Measurements from ENCODE around the gene NOD1.
"Not testable (repeated sequence)": the region's sequence is repeated elsewhere in the genome, so short reads cannot be mapped to it uniquely, and the experiment has no call there.

NOD1 gene

DNA sequence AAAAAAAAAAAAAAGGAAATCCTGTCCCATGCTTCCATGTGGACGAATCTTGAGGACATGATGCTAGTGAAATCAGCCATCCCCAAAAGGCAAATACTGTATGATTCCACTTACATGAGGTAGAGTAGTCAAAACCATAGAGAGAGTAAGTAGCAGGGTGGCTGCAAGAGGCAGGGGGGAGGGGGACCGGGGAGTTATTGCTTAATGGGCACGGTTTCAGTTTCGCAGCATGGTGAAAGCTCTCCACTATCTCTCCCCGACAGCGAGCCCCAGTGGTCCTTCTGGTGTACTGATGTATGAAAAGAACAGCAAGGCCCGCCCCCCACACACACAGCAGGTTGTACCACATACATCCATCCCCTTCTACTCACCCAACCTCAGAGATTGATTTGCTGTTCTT, 32.8 kb downstream of the NOD1 start:
- DNase-seq: peak; percentile 50

- no peak for DNase-seq
Measured at GRCh38 chr7:30437823-30438574, 40.6 kb downstream of the NOD1 start.

DNA sequence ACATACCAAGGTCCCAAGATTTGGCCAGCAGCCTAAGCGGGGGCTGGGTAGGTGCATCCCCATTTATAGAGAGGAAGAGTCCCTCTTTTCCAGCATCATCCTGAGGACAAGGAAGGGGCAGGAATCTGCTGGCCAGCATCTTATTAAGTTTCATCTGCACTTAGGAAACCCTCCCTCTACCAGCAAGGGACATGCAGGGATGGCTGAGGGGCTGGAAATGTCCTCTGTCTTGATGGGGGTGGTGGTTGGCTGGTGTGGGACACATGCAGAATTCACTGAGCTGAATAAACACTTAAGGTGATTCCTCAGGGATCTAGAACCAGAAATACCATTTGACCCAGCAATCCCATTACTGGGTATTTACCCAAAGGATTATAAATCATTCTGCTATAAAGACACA, 42.1 kb downstream of the NOD1 start:
- no peak for DNase-seq

GRCh38 chr7:30436046-30436445, 42.5 kb downstream of the NOD1 start:
- DNase-seq: no peak

GRCh38 chr7:30434140-30434799, 44.3 kb downstream of the NOD1 start:
- no peak for DNase-seq

DNA sequence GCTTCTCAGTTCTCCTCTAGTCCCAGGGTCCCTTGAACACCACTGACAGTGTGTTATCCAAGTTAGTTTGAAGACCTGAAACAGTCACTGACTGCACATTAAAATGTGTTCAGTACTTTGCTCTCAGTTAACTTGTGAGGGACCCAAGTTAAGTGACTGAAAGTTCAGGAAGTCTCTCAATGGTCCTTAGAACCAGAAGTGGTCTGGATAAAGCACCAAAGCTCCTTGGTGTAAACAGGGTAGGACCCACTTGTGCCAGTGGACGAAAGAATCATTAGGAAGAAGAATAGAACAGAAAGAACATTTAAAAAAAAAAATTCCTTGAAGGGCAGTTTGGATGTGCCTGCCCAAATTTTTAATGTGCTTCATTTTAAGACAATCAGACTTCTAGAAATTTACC, 45.1 kb downstream of the NOD1 start:
- no peak for DNase-seq

DNA sequence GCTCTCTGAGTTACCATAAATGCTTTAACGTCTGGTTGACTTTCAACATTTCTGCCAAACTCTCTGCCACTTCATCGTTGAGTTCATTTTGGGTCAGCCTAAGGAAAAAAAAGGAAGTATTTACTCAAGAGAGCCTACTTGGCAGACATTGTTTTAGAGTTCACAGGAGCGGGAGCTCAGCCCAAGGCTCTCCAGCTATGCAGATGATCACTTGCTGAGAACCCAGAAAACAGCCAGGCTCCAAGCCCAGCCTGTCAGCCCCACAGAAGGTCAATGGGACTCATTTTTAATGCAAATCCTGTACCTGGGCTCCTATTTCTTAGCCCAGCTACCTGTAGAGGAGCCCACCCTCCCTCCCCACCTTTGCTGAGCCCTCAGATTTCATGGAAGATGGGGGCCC, 45.5 kb downstream of the NOD1 start:
- no peak for DNase-seq

GRCh38 chr7:30430777-30431176, 47.8 kb downstream of the NOD1 start:
- DNase-seq: no peak

DNA sequence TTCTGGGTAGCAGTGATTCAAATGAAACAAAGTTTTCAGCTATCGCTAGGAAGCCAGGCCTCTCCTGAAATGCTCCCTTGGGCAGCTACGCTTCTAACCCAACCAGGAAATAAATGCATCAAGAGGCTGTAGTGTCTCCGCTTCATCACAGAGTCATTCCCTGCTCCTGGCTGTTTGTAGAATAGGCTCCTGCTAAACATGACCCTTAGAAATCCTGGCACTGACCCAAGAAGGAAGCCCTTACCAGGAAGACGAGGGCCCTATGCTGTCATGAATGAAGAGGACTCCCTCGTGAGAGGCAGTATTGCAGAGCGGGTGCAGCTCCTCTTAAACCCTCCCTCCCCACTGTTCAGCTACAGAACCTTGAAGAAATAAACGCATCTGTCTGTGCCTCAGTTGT, 48.3 kb downstream of the NOD1 start:
- DNase-seq: no peak

- DNase-seq: no peak
Measured at GRCh38 chr7:30429156-30429530, 49.4 kb downstream of the NOD1 start.

- no peak for DNase-seq
Measured at GRCh38 chr7:30428246-30429155, 50.1 kb downstream of the NOD1 start.

DNA sequence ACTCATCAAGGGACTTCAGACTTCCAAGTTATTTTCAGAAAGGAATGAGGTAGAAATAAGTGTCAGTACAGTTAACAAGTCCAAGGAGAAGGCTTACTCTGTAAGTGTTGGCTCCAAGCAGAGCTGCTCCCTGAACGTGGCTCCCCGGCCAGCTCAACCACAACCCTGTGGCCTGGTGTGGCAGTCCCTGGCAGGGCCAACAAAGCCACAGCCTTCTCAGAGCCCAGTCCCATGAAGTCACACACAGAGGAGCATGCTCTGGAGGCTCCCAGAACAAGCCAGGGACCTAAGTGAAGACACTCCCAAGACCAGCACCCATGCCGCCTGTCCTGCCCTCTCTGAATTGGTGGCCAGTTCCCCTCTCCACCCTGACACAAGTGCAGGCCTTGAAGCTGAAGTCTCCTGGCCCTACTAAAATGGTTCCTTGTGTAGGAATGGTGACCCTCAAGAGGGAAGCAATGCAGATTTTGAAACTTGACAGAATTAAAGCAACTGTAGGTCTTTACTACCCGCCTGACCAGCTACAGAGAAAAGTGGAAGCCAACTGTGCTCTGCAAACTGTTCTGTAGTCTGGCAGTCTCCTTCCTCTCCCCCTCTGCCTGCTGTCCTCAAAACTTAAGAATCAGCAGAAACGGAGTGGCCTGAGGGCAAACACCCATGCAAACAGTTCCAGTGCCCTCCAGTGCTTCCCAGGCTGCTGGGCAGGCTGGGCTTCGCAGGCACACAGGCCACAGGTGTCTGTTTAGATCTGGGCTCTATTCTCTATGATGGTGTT, 51.1 kb downstream of the NOD1 start:
- no peak for DNase-seq

- no peak for DNase-seq
Measured at GRCh38 chr7:30424506-30424905, 54.1 kb downstream of the NOD1 start.

DNA sequence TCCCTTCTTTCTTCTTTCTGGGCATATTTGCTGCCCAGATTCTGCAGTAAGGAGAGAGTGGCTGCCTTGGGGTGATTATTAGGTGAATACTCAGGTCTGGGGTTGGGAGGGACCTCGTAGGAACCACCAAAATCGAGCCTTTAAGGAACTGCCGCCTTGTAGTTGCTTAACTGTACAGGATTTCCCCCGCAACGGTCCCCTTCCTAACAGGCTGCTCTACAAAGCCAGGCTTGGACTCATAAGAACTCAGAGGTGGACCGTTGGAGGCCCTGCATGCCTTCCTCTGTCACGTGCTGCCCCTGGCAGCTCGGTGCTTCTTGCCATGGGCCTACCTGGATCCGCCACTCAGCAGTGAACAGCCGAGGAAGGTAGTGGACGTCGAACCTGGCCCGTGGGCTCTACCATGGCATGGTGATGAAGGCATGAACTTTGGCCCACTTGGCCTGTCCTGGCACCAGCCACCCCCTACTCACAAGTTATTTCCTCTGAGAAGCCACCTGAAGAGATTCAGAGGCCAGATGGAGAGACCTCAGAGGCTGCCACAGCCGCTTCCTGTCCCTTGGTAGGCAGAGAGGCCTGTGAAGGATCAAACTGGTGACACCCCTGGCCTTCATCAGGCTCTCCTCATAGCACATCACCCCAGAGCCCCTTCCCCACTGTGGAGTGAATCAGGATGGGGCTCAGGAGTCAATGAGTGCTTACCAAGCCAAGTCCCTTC, 54.6 kb downstream of the NOD1 start:
- DNase-seq: no peak

- no peak for DNase-seq
Measured at GRCh38 chr7:30422922-30423321, 55.7 kb downstream of the NOD1 start.

DNA sequence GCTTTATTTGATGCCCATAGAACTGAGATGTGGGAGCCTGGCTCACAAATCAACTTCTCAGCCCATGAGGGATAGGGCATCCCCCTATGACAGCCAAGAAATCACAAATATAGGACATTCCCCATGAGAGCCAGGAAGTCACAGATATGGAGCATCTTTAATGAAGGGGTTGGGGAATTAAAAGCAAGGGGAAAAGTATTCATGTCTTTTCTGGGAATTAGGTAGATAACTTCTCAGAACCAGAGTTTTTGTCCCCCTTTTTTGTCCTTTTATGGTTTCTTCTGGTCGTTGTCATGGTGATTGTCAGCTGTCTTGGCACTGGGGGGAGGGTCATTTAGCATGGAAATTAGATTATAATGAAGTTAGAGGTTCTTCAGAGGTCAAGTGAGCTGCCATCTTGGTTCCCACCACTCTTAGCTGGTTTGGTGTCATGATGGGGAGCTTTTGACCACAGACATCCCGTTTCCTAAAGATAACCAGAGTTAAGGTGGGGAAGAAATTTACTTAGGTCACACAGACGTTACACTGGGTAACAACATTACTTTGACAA, 56.9 kb downstream of the NOD1 start:
- no peak for DNase-seq

- no peak for DNase-seq
Measured at GRCh38 chr7:30420662-30421061, 57.9 kb downstream of the NOD1 start.

- DNase-seq: not testable (repeated sequence)
Measured at GRCh38 chr7:30420080-30420479, 58.5 kb downstream of the NOD1 start.

DNA sequence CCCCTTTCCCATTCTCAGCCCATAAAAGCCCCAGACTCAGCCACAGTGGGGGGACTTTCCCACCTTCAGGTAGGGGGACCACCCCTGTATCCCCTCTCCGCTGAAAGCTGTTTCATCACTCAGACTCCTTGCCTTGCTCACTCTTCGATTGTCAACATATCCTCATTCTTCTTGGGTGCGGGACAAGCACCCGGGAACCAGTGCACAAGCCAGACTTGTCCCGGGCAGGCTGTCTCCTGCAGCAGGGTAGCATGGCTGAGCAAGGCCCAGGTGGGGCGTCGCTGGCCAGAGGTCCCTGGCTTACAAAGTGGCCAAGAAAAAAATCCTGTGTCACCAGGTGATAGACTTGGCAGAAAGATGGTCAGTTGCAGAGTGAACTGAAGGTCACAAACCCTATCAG, 64.7 kb downstream of the NOD1 start:
- no peak for DNase-seq

- DNase-seq: peak; percentile 17
Measured at GRCh38 chr7:30412782-30413504, 65.6 kb downstream of the NOD1 start.

- no peak for DNase-seq
Measured at GRCh38 chr7:30411897-30412296, 66.7 kb downstream of the NOD1 start.

Data from central memory CD4-positive, alpha-beta T cell (primary cell).